Stimulated activated CD8-positive, alpha-beta memory T cell treated with anti-CD3 and anti-CD28 coated beads, Interleukin-12 subunit alpha, Interleukin-12 subunit beta, amount 100 ng/mL, for 24 hours (primary cell): ENCODE measurements around the gene GPRIN1.
A peak's percentile ranks its signal among the peaks of the same experiment; 100 is the strongest.
"Not testable (repeated sequence)": the region's sequence is repeated elsewhere in the genome, so short reads cannot be mapped to it uniquely, and the experiment has no call there.

Source experiments
- DNase-seq: peaks from one replicate; pipeline ENCODE4 v3.0.0-alpha.2; 2020; ENCODE audit errors: extremely low read depth

Gene GPRIN1

DNA sequence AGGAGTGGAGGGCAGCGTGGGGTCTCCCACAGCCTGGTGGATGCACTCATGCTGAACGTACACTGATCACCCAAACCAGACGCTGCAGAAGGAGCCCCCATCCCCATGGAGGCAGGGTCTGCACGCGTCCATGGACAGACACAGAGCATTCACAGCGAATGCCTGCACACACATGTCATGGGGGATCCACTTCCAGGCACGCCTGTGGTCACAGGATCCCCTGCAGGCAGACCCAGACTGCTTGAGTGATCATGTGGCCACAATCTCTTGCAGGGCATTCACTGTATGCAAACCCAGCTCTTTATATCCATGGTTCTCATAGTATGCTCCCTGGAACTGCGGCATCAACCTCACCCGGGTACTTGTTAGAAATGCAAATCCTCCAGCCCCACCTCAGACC, 15.0 kb upstream of the GPRIN1 start:
- DNase-seq, result no peak

DNA sequence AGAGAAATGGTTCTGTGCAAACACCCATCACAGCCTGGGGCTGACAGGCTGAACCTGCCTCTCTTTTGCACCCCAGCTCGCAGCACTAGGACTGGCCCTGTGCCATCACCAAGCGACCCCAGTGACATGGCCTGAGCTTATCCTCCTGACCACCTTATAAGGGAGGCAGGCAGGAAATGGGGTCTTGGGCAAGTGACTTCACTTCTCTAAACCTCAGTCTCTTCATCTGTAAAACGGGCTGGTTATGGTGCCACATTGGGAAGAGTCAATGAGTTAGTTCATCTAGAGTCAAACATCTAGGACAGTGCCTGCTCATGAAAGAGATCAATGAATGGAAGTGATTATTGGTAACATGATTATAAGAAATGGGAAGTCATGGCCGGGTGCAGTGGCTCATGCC, 14.2 kb upstream of the GPRIN1 start:
- DNase-seq, result no peak

DNA sequence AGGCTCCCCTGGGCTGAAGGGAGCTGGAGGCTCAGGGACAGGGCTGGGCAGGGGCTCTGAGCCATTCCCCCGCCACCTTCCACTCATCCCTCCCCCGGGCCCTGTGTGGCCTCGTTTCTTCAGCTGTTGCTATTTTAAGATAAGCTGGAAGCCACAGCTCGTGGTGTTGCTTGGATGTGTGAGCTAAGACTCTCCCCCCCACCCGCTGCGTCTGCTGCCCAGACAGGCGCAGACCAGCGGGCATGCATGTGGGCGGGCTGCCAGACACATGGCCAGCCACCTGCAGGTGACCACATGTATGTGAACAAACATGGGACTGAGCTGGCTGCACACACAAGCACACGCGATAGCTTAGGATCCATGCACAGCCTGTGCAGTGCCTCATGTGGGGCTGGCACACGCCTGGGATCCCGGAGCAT, 11.7 kb upstream of the GPRIN1 start:
- no peak for DNase-seq

DNA sequence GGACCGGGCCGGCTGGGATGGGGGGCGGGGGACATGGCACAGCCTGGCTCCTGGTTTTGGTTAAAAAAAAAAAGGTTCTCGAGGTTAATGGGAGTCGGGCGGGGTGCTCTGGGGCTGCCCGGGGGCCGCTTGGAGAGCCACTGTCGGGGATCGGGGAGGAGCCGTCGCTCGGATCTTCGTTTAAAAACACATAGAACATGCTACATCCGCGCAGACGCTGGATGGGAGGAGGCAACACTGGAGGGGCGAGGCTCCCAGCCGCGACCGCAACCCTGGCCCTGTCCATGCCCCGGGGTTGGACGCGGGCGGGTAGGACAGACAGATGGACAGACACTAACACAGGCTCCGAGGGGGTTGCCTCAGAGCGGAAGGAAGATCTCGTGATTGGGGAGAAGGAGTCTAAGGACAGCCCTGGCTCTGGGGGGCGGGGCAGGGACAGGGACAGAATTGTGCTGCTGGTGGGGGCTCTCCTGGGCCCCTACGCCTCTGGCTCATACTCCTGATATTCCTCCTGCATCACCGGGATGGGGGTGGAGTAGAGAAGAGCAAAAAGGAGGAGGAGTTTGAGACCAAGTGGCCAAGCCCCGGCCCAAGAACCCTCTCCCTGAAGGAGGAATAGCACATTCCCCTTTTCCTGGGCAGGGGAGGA, 10.5 kb upstream of the GPRIN1 start:
- no peak for DNase-seq

DNA sequence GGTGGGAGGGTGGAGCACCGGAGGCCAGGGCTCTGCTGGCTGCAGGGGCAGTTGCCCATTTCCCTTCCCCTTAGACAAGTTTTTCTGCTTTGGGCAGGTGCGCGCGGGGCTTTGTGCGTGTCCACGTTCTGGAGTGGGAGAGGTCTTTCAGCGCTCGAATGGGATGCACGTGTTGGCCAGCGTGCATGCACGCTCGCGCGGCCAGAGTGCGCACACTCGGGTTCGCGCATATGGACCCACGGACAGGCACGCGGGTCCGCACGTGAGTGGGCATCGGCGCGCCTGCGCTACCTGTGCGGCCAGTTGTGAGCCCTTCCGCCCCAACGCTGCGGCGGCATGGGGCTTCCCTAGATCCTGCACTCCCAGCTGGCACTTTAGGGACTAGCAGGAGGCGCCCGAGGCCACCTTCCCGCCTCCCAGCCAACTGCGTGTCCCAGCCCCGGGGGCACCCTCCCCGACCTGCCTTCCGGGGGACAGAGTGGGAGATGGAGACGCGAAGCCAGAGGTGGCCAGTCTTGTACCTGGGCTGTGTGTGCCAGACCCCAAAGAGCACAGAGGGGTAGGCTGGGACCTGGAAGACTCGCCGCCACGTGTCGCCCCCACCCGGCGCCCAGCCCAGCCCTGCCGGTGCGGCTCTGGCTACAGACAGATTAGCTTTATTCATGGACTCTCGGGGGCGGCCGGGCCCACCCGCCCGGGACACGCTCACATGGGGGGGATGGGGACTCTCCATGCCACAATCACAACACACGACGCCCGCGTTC, 9.8 kb upstream of the GPRIN1 start:
- DNase-seq, result no peak

DNA sequence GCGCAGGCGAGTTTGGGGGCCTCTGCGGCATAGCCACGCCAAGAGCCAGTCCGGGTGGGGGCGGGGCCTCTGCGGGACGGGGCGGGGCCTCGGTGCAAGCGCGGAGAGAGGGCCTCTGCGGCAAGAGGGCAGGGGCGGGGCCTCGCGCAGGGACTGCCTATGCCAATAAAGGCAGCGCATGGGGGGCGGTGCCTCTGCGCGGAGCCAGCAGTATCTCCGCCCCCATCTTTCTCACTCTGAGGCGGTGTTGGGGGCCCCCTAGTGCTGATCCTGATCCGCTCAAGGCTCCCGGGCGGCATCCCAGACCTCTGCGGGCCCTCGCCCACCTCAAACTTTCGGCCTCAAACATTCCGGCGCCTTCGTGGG, 9.2 kb upstream of the GPRIN1 start:
- peak; percentile 64 for DNase-seq

DNA sequence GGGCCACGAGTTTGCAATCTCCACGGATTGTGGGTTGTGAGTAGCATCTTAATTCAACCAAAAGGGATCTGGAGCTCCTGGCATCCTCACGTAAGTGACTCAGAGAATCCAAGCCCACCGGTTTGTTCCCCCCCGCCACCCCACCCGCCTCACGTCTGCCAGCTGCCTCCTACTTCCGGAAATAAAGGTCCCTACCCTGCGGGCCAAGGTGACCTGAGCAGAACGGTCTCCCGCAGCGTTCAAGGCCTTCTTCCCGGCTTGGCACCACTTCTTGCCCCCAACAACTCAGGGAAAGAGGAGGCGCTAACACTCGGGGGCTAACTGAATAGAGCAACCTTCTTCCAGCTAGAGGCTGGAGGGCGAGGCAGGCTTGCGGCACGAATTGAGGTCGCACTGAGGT, 8.8 kb upstream of the GPRIN1 start:
- DNase-seq, result no peak

DNA sequence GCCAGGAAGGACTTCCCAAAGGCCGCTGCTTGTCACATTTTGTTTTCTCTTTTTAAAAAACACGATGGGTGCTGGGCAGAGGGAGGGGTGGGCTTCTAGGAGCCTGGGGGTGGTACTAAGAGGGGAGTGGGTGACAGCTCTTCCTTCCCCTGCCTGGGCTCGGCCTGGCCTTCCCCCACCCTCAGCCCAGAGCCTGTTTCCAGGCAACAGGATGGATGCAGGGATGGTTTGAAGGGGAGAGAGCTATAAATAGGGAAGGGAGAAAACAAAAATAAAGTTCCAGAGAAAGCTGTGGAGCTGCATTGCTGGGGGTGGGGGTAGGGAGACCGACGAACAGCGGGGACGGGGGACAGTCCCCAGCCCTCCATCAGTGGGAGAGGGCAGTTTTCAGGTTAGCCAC, 6.6 kb upstream of the GPRIN1 start:
- no peak for DNase-seq

DNA sequence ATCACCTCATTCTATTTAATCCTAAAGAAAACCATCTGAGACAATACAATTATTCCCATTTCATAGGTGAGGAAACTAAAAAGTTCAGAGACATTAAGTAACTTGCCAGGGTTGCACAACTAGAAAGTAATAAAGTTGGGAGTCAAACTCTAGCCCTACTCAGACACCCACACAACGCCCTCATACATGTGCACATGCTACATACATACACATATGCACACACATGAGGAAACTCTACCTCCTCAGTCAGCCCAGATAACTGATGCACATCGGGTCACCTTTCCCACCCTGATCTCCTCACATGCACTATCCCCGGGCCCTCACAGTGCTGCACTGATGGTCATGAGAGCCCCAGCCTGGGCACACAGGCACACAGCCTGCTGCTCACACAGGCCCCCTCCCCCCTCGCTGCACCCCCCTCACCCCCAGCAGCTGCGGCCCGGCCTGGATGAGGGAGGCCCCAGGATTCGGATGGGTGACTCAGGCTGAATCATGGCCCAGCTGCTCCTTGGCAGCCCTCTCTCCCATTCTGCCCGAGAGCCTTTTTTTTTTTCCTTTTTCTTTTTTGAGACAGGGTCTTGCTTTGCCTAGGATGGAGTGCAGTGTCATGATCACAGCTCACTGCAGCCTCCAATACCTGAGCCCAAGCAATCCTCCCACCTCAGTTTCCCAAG, 5.0 kb upstream of the GPRIN1 start:
- DNase-seq, result no peak

DNA sequence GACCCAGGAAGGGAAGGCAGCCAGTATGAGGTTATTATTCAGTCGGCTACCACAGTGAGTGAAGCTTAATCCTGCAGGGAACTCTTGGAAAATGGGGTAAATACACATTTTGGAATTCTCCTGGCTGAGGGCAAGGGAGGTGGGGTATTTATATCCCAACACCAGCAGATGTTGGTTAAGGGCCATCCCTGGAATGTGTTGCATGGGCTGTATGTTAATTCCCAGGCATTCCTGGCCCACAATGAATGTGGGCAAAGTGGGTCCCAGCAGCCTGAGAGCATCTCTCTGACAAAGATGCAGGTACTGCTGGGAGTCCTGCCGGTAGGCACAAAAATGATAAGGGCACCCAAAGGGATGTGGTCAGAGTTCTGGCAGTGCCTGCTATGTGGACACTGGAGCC, 2.9 kb upstream of the GPRIN1 start:
- no peak for DNase-seq

DNA sequence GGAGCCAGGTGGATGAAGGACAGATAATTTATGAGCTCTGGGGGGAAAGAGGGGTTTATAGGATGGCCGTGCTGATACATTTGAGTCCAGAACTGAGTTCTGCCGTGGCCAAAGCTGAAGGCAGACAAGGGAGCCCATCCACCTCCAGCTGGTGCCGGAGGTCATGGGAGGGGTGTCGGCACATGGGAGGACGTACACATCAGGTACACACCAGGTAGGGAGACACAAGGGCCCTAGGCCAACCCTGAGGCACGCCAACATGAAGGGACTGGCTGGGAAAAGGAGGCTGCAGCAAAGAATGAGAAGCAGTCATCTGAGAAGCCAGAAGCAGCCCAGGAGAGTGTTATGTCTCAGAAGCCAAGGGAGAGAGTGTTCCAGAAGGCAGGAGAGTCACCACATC, 2.1 kb upstream of the GPRIN1 start:
- no peak for DNase-seq

DNA sequence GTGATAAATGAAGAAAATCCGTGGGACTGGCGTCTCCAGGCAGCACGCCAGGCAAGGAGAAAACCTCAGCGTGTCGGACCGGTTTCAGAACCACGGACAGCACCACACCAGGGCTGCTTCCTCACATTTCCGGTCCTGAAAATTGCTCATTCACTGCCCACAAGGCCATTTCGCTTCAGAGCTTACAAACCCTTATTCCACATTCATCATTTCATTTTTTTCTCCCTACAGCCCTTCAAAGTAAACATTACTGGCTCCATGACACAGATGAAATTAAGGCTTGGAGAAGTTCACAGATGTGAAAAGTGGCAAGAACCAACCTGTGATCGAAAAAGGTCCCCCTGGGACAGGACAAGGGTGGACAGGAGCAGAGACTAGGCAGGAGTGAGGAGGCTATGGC, 1.5 kb upstream of the GPRIN1 start:
- no peak for DNase-seq

DNA sequence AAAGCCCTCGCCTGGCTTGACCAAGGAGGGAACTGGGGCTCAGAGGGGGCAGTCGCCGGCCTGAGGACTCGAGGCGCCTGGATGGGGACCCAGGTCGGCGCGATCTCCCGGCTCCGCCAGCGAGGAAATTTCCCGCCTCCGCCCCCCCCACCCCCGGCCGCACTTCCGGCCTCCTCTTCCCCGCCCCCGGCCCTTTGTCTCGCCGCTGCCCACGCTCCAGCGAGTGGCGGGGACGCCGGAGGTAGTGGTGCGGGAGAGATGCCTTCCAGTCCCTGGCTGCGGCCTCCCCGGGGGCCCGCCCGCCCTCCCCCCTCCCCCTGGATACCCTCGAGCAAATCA, 448 bp upstream of the GPRIN1 start:
- no peak for DNase-seq

DNA sequence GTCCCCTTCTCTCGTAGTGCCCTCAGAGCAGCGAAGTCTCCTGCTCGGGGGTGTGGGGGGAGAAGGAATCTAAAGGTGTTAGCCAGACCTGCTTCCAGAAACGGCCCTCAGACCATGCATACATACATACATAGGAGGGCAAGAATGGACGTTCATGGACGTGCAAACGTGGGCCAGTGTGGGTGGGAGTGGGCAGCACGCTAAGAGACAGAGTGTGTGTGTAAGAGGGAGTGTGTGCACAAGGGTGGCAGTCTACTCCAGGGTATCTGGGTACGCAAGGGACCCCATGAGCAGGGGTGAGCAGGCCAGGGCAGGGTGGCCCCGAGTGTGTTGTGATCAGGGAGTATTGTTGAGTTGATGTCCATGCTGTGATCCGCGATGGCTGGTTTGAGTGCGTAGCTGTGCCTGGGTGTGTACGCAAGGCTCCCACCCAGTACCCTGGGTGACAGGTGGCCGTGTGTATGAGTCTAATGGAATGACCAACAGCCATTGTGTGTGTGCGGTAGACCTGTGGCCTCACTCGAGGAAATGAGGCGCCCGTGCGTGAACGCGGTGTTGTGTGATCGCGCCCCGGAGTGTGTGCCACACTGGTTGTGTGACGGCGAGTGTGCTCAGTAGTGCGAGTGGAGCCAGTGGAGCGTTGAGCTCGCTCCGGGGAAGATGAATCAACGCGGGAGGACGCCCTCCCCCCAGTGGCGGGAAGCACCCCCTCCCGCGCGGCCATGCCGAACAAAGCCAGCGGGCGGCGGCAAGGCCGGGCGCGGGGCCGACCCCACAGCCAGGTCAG, 826 bp downstream of the GPRIN1 start:
- no peak for DNase-seq

DNA sequence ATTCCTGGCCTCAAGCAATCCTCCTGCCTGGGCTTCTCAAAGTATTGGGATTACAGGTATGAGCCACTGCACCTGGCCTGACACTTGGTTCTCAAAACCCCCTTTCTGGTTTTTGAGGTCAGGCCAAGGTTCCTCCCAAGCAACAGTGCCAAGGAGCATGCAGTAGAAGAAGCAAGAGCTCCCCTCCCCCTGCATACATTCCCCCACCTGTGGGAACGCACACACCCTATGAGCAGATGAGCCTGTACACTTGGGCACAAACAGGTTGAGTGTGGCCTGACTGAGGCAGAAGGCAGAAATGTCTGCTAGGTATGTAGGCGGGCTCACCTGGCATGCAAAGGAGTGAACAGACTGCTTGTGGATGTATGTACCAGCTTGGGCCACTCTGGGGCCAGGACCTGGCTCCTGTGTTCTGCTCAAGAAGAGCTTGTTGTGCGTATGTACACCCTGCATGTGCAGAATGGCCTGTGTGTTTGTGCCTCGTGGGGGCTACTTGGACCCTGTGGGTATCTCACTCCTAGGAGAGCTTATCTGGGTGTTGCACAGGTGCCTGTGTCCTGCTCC, 1.7 kb downstream of the GPRIN1 start:
- DNase-seq, result no peak

DNA sequence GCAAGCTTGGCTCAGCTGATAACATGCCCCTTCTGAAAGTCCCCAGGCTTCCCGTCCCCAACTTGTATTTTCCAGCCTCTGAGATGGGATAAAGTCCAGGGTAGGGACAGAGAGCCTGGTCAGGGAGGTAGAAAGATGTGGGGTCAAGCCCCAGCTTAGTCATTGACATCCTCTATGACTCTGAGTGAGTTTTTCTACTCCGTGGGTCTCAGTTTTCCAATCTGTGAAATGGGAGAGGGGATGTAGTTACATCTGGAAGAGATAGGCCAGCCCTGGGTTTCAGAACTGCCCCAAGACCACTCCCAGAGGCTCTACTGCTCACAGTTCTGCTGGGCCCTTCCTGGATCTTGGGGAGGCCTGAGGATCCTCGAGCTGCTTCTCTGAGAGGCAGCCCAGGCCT, 3.1 kb downstream of the GPRIN1 start:
- DNase-seq, result no peak

DNA sequence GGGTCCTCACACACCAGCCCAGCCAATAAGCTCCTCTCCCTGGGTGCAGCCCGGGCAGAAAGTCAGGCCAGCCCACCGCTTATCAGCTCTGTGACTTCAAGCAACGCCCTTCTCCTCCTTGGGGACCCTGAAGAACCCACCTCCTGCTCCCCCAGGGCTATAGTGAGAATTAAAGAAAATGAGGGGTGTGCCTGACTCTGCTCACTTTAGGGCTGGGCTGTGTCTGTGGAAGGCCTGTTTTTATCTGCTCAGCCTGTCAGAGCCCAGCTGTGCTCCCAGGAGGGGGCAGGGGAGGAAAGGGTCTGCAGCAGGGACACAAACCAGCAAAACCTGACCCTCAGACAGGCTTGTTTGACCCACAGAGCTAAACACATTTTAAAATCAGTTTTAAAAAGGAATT, 3.9 kb downstream of the GPRIN1 start:
- DNase-seq, result no peak

DNA sequence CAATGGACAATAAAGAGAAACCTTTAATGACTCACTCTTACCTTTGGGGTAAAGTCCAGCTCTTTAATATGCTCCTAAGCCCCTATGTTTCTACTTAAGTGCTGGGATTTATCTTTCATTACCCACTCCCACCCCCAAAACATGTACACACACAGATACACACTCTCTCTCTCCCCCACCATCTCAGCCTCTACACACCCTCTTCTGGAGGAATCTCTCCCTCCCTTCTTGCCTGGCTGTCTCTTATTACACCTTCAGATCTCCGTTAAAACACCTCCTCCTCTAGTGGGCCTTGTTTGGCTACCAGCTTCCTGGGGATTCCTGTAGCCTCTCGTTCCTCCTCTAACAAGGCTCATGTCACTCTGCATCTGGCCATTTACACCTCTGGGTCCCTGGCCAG, 6.9 kb downstream of the GPRIN1 start:
- no peak for DNase-seq

DNA sequence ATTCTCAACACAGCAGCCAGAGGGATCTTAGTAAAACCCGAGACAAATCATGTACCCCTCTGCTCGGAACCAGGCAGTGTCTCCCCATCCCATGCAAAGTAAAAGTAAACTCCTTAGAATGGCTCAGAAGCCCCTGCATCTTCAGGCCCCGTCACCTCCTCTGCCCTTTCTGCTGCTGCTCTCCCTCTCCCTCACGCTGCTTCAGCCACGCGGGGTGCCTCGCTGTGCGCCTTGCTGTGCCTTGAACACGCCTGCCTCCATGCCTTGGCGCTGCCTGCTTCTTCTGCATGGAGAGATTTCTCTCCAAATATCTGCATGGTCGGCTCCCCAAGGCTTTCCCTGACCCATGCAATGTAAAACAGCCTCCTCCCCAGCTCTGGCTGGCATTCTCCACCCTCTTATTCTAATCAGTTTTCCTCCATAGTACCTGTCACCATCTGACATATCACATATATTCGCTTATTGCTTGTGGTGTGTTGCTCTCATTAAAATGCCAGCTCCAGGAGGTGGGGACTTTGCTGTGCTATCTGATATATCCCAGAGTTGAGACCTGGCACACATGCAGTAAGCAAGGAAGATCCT, 8.0 kb downstream of the GPRIN1 start:
- no peak for DNase-seq

DNA sequence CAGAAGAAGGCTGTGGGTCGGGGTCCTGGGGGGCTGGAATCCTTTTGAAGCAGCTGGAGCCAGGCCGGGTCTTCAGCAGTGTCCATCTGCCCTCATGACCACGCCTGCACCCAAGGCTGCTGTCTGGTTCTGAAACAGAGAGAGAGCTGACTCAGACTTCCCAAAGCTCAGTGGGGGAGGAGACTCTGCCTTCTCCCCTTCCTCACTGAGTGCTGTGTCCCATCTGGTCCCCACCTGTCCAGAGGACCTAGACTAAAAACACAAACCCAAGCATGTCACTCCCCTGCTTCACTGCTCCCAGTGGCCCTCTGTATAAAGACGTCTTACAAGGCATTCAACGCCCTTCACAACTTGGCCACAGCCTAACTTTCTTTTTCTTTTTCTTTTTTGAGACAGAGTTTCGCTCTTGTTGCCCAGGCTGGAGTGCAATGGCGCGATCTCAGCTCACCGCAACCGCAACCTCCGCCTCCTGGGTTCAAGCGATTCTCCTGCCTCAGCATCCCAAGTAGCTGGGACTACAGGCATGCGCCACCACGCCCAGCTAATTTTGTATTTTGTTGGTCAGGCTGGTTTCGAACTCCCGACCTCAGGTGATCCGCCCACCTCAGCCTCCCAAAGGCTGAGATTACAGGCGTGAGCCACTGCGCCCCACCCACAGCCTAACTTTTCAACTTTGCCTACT, 10.1 kb downstream of the GPRIN1 start:
- not testable (repeated sequence) for DNase-seq
